Measurements from ENCODE around the gene KY.

KY gene

GRCh38 chr3:134623615-134624245, 27.1 kb downstream of the KY start:
- Histone ChIP-seq H3K4me3 (ENCODE audit: low read depth in 1 of 2, low read length in 2 of 2) (no peak overlapping the region), H3K36me3 (ENCODE audit: insufficient read depth, low read length) (peaks cover 8% of the 10 kb centered on the region), H3K27ac (ENCODE audit: low read depth, low read length) (no peak overlapping the region)

GRCh38 chr3:134622806-134623365, 27.9 kb downstream of the KY start:
- Histone ChIP-seq H3K36me3 (ENCODE audit: insufficient read depth, low read length) (peaks cover 2% of the 10 kb centered on the region), H3K27ac (ENCODE audit: low read depth, low read length) (no peak overlapping the region), H3K9me3 (ENCODE audit: low read length) (no peaks in the 10 kb centered on the region), H3K4me1 (ENCODE audit: insufficient read depth, low read length) (no peaks in the 10 kb centered on the region), H3K4me3 (ENCODE audit: low read depth in 1 of 2, low read length in 2 of 2) (no peak overlapping the region), H3K27me3 (ENCODE audit: control insufficient read depth in 1 of 2, insufficient read depth in 2 of 2, low read length in 2 of 2) (no peaks in the 10 kb centered on the region), H3K9ac (ENCODE audit: low read length) (no peak overlapping the region)

More at GRCh38 chr3:134623615-134624245, 27.1 kb downstream of the KY start:
- Histone ChIP-seq H3K27me3 (ENCODE audit: control insufficient read depth in 1 of 2, insufficient read depth in 2 of 2, low read length in 2 of 2) (no peaks in the 10 kb centered on the region), H3K9me3 (ENCODE audit: low read length) (no peaks in the 10 kb centered on the region), H3K4me1 (ENCODE audit: insufficient read depth, low read length) (no peaks in the 10 kb centered on the region), H3K9ac (ENCODE audit: low read length) (no peak overlapping the region)

- no peaks in the 10 kb centered on the region for H3K4me1 ChIP-seq (ENCODE audit: insufficient read depth, low read length)
- H3K27ac ChIP-seq (ENCODE audit: low read depth, low read length) = no peak overlapping the region
- no peaks in the 10 kb centered on the region for H3K9me3 ChIP-seq (ENCODE audit: low read length)
- no peaks in the 10 kb centered on the region for H3K27me3 ChIP-seq (ENCODE audit: control insufficient read depth in 1 of 2, insufficient read depth in 2 of 2, low read length in 2 of 2)
- no peaks in the 10 kb centered on the region for H3K36me3 ChIP-seq (ENCODE audit: insufficient read depth, low read length)
- H3K4me3 ChIP-seq (ENCODE audit: low read depth in 1 of 2, low read length in 2 of 2) = no peak overlapping the region
- H3K9ac ChIP-seq (ENCODE audit: low read length) = no peak overlapping the region
These were observed 29.0 kb downstream of the KY start for GRCh38 chr3:134621854-134622253.

GRCh38 chr3:134620476-134621115, 30.2 kb downstream of the KY start:
- Histone ChIP-seq H3K9ac (ENCODE audit: low read length) (no peak overlapping the region), H3K27me3 (ENCODE audit: control insufficient read depth in 1 of 2, insufficient read depth in 2 of 2, low read length in 2 of 2) (no peaks in the 10 kb centered on the region)

GRCh38 chr3:134619884-134620445, 30.9 kb downstream of the KY start:
- H3K9ac ChIP-seq (ENCODE audit: low read length) = no peak overlapping the region
- no peaks in the 10 kb centered on the region for H3K36me3 ChIP-seq (ENCODE audit: insufficient read depth, low read length)
- H3K27me3 ChIP-seq (ENCODE audit: control insufficient read depth in 1 of 2, insufficient read depth in 2 of 2, low read length in 2 of 2) = no peaks in the 10 kb centered on the region
- no peaks in the 10 kb centered on the region for H3K4me1 ChIP-seq (ENCODE audit: insufficient read depth, low read length)
- no peak overlapping the region for H3K4me3 ChIP-seq (ENCODE audit: low read depth in 1 of 2, low read length in 2 of 2)
- no peaks in the 10 kb centered on the region for H3K9me3 ChIP-seq (ENCODE audit: low read length)
- H3K27ac ChIP-seq (ENCODE audit: low read depth, low read length) = no peak overlapping the region

More at GRCh38 chr3:134620476-134621115, 30.2 kb downstream of the KY start:
- H3K4me3 ChIP-seq (ENCODE audit: low read depth in 1 of 2, low read length in 2 of 2) = no peak overlapping the region
- H3K4me1 ChIP-seq (ENCODE audit: insufficient read depth, low read length) = no peaks in the 10 kb centered on the region
- no peaks in the 10 kb centered on the region for H3K9me3 ChIP-seq (ENCODE audit: low read length)
- H3K27ac ChIP-seq (ENCODE audit: low read depth, low read length) = no peak overlapping the region
- H3K36me3 ChIP-seq (ENCODE audit: insufficient read depth, low read length) = no peaks in the 10 kb centered on the region

GRCh38 chr3:134619301-134619615, 31.6 kb downstream of the KY start:
- no peak overlapping the region for H3K4me3 ChIP-seq (ENCODE audit: low read depth in 1 of 2, low read length in 2 of 2)
- no peak overlapping the region for H3K27ac ChIP-seq (ENCODE audit: low read depth, low read length)
- no peaks in the 10 kb centered on the region for H3K4me1 ChIP-seq (ENCODE audit: insufficient read depth, low read length)
- H3K36me3 ChIP-seq (ENCODE audit: insufficient read depth, low read length) = no peaks in the 10 kb centered on the region
- H3K9ac ChIP-seq (ENCODE audit: low read length) = no peak overlapping the region
- H3K27me3 ChIP-seq (ENCODE audit: control insufficient read depth in 1 of 2, insufficient read depth in 2 of 2, low read length in 2 of 2) = no peaks in the 10 kb centered on the region
- H3K9me3 ChIP-seq (ENCODE audit: low read length) = no peaks in the 10 kb centered on the region

GRCh38 chr3:134618478-134619300, 32.1 kb downstream of the KY start:
- Histone ChIP-seq H3K4me3 (ENCODE audit: low read depth in 1 of 2, low read length in 2 of 2) (no peak overlapping the region), H3K27me3 (ENCODE audit: control insufficient read depth in 1 of 2, insufficient read depth in 2 of 2, low read length in 2 of 2) (no peaks in the 10 kb centered on the region), H3K9me3 (ENCODE audit: low read length) (no peaks in the 10 kb centered on the region), H3K36me3 (ENCODE audit: insufficient read depth, low read length) (no peaks in the 10 kb centered on the region), H3K27ac (ENCODE audit: low read depth, low read length) (no peak overlapping the region), H3K4me1 (ENCODE audit: insufficient read depth, low read length) (no peaks in the 10 kb centered on the region), H3K9ac (ENCODE audit: low read length) (no peak overlapping the region)

GRCh38 chr3:134617608-134618477, 33.0 kb downstream of the KY start:
- no peak overlapping the region for H3K27ac ChIP-seq (ENCODE audit: low read depth, low read length)
- no peaks in the 10 kb centered on the region for H3K4me1 ChIP-seq (ENCODE audit: insufficient read depth, low read length)
- H3K9ac ChIP-seq (ENCODE audit: low read length) = no peak overlapping the region
- H3K27me3 ChIP-seq (ENCODE audit: control insufficient read depth in 1 of 2, insufficient read depth in 2 of 2, low read length in 2 of 2) = no peaks in the 10 kb centered on the region
- H3K36me3 ChIP-seq (ENCODE audit: insufficient read depth, low read length) = no peaks in the 10 kb centered on the region
- H3K4me3 ChIP-seq (ENCODE audit: low read depth in 1 of 2, low read length in 2 of 2) = no peak overlapping the region
- H3K9me3 ChIP-seq (ENCODE audit: low read length) = no peaks in the 10 kb centered on the region

- no peak overlapping the region for H3K4me3 ChIP-seq (ENCODE audit: low read depth in 1 of 2, low read length in 2 of 2)
- no peaks in the 10 kb centered on the region for H3K36me3 ChIP-seq (ENCODE audit: insufficient read depth, low read length)
- H3K27me3 ChIP-seq (ENCODE audit: control insufficient read depth in 1 of 2, insufficient read depth in 2 of 2, low read length in 2 of 2) = no peaks in the 10 kb centered on the region
- no peak overlapping the region for H3K9ac ChIP-seq (ENCODE audit: low read length)
- no peaks in the 10 kb centered on the region for H3K4me1 ChIP-seq (ENCODE audit: insufficient read depth, low read length)
- no peak overlapping the region for H3K27ac ChIP-seq (ENCODE audit: low read depth, low read length)
- no peaks in the 10 kb centered on the region for H3K9me3 ChIP-seq (ENCODE audit: low read length)
These were observed 35.1 kb downstream of the KY start for GRCh38 chr3:134615743-134616142.

- H3K36me3 ChIP-seq (ENCODE audit: insufficient read depth, low read length) = no peaks in the 10 kb centered on the region
- H3K4me1 ChIP-seq (ENCODE audit: insufficient read depth, low read length) = no peaks in the 10 kb centered on the region
- no peak overlapping the region for H3K27ac ChIP-seq (ENCODE audit: low read depth, low read length)
- no peak overlapping the region for H3K4me3 ChIP-seq (ENCODE audit: low read depth in 1 of 2, low read length in 2 of 2)
- no peaks in the 10 kb centered on the region for H3K9me3 ChIP-seq (ENCODE audit: low read length)
- H3K27me3 ChIP-seq (ENCODE audit: control insufficient read depth in 1 of 2, insufficient read depth in 2 of 2, low read length in 2 of 2) = no peaks in the 10 kb centered on the region
- no peak overlapping the region for H3K9ac ChIP-seq (ENCODE audit: low read length)
These were observed 35.9 kb downstream of the KY start for GRCh38 chr3:134614955-134615354.
